Calu3 (cell line): Measurements from ENCODE around the gene CA12. TPM values are rescaled to one million over a fixed set of nuclear protein-coding genes. Genes with fewer than 3 reads are reported as not detected.
A peak's percentile ranks its signal among the peaks of the same experiment; 100 is the strongest.

Experiments used
- BruUV-seq: library from RNA; stranded (reverse); fragments of 400-500 nt; replicated peaks from 2 replicates; lab custom pipeline; 2021; lab: Mats Ljungman, UMichigan
- CTCF ChIA-PET: fragments of 300-600 bp; sonication (Branson Sonifier 250); formaldehyde crosslinking; loops from one replicate; lab custom pipeline; 2022; ENCODE audit warnings: antibody characterized with exemption; lab: Charles Lee
- DNase-seq: peaks from one replicate; pipeline ENCODE4 v3.0.0; 2022
- H3K27ac Mint-ChIP-seq: one replicate; pipeline ENCODE4 v1.8.0; 2022; ENCODE audit warnings: mixed read lengths; ENCODE audit not compliant: unreplicated experiment
- H3K27me3 Mint-ChIP-seq: one replicate; pipeline ENCODE4 v1.8.0; 2022; ENCODE audit warnings: mixed read lengths; ENCODE audit not compliant: unreplicated experiment
- H3K36me3 Mint-ChIP-seq: one replicate; pipeline ENCODE4 v1.8.0; 2022; ENCODE audit warnings: mild to moderate bottlenecking, moderate library complexity, mixed read lengths; ENCODE audit not compliant: insufficient read depth, unreplicated experiment
- H3K4me1 Mint-ChIP-seq: one replicate; pipeline ENCODE4 v1.8.0; 2022; ENCODE audit warnings: mild to moderate bottlenecking, low read depth, mixed read lengths; ENCODE audit not compliant: unreplicated experiment
- H3K4me3 Mint-ChIP-seq: one replicate; pipeline ENCODE4 v1.8.0; 2022; ENCODE audit warnings: mild to moderate bottlenecking, low read depth, moderate library complexity, mixed read lengths; ENCODE audit not compliant: unreplicated experiment
- H3K9me3 Mint-ChIP-seq: one replicate; pipeline ENCODE4 v1.8.0; 2022; ENCODE audit warnings: low read depth, mixed read lengths; ENCODE audit not compliant: unreplicated experiment
- CTCF ChIP-seq: fragments of 200-600 bp; IDR thresholded peaks from one replicate; pipeline ENCODE4 v1.8.0; 2022; ENCODE audit warnings: antibody characterized with exemption; ENCODE audit not compliant: unreplicated experiment
- intact Hi-C: fragments of 100-400 bp; cut with micrococcal nuclease; formaldehyde crosslinking; loops from one replicate; pipeline ENCODE4 v1.10.0; 2022; ENCODE audit not compliant: unreplicated experiment
- total RNA-seq: library from RNA; stranded (reverse); gene quantifications from 2 replicates; pipeline ENCODE4 v1.2.3, GENCODE V29; 2022

Gene CA12
- total RNA-seq, 1 experiment from 2014 or later = 21.5 TPM

- peaks cover 53% of the 10 kb centered on the region for H3K4me1 Mint-ChIP-seq
- CTCF ChIA-PET = interaction anchor here (1.2 to 1.5 kb wide), 2 partner anchors 10 to 147 kb away, joined by 3 read pairs; no protein-coding TSS in a partner anchor
- peak; percentile 44 for DNase-seq
Observed at GRCh38 chr15:63353887-63354286, 27.8 kb downstream of the CA12 start.

GRCh38 chr15:63353261-63353660 lies 28.4 kb downstream of the CA12 start:
- BruUV-seq = no TSS peak
- no peak overlapping the region for H3K4me3 Mint-ChIP-seq
- no peak for TF ChIP-seq CTCF
- H3K27ac Mint-ChIP-seq = no peak overlapping the region
- CTCF ChIA-PET = interaction anchor here (1.2 kb wide), 1 partner anchor 9 kb away, joined by 3 read pairs; no protein-coding TSS in a partner anchor
- H3K4me1 Mint-ChIP-seq = peaks cover 59% of the 10 kb centered on the region
- DNase-seq = no peak
- H3K27me3 Mint-ChIP-seq = no peaks in the 10 kb centered on the region
- no peaks in the 10 kb centered on the region for H3K9me3 Mint-ChIP-seq
- intact Hi-C loops = no loop called here
- H3K36me3 Mint-ChIP-seq = peaks cover 5% of the 10 kb centered on the region

More at GRCh38 chr15:63353887-63354286, 27.8 kb downstream of the CA12 start:
- intact Hi-C loops = no loop called here
- Mint-ChIP-seq H3K4me3 (no peak overlapping the region), H3K27ac (no peak overlapping the region), H3K36me3 (peaks cover 5% of the 10 kb centered on the region), H3K27me3 (no peaks in the 10 kb centered on the region), H3K9me3 (no peaks in the 10 kb centered on the region)
- TF ChIP-seq CTCF = no peak
- no TSS peak for BruUV-seq

GRCh38 chr15:63352808-63353207 lies 28.8 kb downstream of the CA12 start:
- H3K27me3 Mint-ChIP-seq = no peaks in the 10 kb centered on the region
- no TSS peak for BruUV-seq
- peaks cover 5% of the 10 kb centered on the region for H3K36me3 Mint-ChIP-seq
- H3K4me1 Mint-ChIP-seq = peaks cover 64% of the 10 kb centered on the region
- no peak overlapping the region for H3K27ac Mint-ChIP-seq
- DNase-seq = no peak
- no peak overlapping the region for H3K4me3 Mint-ChIP-seq
- H3K9me3 Mint-ChIP-seq = no peaks in the 10 kb centered on the region
- CTCF ChIA-PET = interaction anchor here (1.2 kb wide), 1 partner anchor 9 kb away, joined by 3 read pairs; no protein-coding TSS in a partner anchor
- intact Hi-C loops = no loop called here
- TF ChIP-seq CTCF = no peak

- DNase-seq = no peak
- intact Hi-C loops = no loop called here
- CTCF ChIA-PET = no interaction called here
- Mint-ChIP-seq H3K27ac (no peak overlapping the region), H3K9me3 (no peaks in the 10 kb centered on the region), H3K36me3 (peaks cover 5% of the 10 kb centered on the region), H3K27me3 (no peaks in the 10 kb centered on the region), H3K4me1 (peaks cover 64% of the 10 kb centered on the region), H3K4me3 (no peak overlapping the region)
- TF ChIP-seq CTCF = no peak
- BruUV-seq = no TSS peak
Observed at GRCh38 chr15:63351170-63351569, 30.5 kb downstream of the CA12 start.
